GM12873 (cell line): ENCODE data around the gene PLXNA2.

ENCODE experiments used
- TF ChIP-seq, protein P1 (sequence below): IDR thresholded peaks from 2 replicates; pipeline ENCODE4 v1.5.1; 2012; ENCODE audit warnings: low read depth, mild to moderate bottlenecking, moderate library complexity, low read length, control low read depth; ENCODE audit not compliant: insufficient read depth; ENCODE audit errors: missing control alignments

Gene PLXNA2

DNA sequence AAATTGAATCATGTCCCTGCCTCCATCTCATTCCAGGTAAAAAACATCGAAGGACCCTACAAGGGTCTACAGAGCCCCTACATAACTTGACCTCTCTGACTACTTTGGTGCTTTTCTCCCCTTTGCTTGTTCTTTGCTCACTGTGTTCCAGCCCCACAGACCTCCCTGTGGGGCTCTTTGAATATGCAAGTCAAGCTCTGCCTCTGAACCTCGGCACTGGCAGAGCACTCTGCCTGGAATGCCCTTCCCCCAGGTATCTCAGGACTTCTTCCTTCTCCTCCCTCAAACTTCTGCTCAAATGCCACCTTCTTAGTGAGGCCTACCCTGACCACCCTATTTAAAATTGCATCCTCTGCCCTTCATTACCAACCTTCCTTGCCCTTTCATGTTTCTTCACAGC lies 245.5 kb downstream of the PLXNA2 start:
- TF ChIP-seq, protein P1, sequence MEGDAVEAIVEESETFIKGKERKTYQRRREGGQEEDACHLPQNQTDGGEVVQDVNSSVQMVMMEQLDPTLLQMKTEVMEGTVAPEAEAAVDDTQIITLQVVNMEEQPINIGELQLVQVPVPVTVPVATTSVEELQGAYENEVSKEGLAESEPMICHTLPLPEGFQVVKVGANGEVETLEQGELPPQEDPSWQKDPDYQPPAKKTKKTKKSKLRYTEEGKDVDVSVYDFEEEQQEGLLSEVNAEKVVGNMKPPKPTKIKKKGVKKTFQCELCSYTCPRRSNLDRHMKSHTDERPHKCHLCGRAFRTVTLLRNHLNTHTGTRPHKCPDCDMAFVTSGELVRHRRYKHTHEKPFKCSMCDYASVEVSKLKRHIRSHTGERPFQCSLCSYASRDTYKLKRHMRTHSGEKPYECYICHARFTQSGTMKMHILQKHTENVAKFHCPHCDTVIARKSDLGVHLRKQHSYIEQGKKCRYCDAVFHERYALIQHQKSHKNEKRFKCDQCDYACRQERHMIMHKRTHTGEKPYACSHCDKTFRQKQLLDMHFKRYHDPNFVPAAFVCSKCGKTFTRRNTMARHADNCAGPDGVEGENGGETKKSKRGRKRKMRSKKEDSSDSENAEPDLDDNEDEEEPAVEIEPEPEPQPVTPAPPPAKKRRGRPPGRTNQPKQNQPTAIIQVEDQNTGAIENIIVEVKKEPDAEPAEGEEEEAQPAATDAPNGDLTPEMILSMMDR: no peak

DNA sequence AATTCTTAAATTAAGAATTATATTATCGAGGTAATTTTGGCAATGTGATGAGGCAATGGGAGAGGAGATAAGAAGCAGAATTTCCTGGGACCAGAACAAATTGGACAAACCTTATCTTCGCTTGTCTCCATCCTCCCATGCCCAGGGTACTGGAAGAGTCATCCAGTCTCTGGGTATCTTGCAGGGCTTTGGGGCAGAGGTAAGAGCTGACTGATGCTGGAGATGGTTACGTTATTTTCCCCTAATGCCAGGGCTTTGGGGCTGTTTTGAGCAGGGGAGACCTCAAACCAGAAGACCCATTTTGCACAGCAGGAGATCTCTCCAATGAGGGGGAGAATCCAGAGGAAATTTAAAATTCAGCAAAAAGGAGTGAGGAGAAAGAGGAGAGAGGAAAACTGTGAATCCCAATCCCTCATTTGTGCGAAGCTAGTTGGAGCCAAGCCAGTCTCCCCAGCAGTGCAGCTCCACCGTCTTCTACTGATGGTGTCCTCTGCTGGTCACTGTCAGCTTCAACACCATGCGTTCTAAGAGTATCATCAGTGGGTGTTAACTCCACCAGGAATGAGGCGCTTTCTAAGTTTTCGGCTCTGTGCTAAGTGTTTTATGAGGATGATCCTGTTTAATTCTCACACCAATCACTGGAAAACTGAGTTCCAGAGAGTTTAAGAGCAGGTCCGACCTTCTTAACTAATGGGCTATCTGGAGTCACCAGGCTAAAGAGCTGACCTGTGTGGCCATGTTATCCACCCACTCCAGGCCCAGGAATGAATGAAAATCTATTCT lies 246.5 kb downstream of the PLXNA2 start:
- TF ChIP-seq, protein P1: peak; percentile 95

DNA sequence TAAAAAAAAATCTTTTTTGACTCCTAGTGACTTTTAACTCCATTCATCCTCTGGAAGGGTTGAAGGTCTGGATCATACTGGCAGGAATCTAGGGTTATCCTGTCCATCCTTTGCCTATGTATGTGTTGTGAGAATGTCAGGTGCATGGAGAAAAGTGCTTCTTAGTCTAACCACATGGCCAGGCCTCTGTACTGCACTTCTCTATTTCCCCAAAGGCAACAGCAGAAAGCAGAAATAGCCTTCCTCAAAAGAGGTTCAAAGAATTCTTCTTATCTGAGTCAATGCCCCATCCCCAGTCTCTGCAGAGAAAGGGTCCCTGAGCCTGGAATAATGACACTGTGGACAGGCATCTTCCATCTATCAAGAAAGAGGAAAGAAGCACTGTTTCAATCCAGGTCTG lies 247.5 kb downstream of the PLXNA2 start:
- TF ChIP-seq, protein P1: no peak

DNA sequence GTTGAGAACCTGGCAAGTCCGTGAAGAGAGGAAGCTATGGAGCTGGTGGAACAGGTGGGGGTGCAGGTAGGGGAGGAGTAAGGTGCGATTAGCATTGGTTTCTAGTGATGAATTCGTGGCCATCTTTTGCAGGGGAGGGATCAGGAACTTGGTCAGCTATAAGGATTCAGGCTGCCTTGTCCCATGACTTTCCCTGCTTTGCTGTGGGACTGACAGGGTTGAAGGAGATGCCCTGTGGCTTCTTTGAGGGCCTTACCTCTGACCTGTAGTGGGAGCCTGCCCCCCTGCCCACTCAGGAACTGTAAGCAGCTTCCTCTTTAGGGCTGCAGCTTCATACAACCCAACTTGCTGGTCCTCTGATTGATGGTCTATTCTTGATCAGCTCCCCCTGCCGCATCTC lies 248.6 kb downstream of the PLXNA2 start:
- TF ChIP-seq, protein P1: no peak

DNA sequence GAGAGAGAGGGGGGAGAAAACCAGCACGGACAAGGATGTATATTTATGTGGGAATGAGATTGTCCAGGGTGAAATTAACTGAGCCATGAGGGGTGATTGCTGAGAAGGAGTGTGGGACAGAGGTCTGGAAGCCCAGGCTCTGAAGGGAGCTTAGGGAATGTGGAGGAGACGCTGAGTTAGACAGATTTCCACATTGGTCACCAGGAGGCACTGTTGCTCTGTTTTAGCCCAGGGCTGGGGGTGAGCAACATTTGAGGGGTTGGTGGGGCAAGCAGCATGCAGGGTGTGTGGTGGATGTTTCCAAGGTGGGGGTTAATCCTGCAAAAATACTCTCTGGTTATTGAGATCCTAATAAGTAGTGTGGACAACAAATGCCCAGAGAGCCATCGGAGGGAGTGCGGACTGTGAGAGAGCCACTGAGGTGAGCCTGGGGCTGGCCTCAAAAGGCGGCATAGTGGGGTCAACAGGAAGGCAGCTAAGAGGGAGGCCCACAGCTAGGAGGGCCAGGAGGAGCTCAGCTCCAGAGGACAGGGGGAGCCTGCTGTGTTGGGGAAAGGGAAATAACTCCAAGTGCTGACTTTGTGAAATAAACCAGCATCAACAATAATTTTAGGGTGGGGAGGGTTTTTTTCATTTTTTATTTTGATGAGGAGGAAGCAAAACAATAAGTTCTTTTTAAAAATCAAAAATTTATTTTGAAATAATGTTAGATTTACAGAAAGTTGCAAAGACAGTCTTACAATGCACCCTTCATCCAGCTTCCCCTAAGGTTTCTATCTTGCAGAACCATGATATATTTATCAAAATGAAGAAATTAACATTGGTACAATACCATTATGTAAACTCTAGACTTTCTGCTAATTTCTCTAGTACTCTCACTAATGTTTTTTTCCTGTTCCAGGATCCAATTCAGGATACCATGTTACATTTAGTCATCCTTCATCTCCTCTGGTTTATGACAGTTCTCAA lies 250.4 kb downstream of the PLXNA2 start:
- TF ChIP-seq, protein P1: peak; percentile 65

DNA sequence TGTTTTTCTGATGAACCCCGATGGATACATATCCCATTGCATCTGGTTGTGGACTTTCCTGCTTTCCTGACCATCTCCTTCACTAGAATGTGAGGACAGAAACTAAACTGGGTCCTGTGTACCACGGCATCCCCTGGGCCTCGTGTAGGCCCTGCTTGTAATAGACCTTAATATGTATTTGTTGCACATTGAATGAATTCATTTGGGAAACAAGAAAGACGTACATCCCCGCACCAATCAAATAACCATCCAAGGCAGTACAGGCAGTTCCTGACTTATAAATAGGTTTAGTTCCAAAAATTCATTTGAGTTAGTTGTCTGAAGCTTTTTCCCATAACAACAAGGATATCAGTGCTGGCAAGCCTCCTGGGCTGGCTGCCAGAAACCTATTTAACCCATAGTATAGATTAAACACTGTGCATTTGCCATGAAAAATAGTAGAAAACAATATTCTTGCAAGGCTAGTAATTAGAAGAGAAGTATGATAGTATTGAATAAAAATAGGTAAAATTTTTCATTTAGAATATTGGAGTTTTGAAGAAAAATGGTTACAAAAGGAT lies 251.4 kb downstream of the PLXNA2 start:
- TF ChIP-seq, protein P1: no peak

DNA sequence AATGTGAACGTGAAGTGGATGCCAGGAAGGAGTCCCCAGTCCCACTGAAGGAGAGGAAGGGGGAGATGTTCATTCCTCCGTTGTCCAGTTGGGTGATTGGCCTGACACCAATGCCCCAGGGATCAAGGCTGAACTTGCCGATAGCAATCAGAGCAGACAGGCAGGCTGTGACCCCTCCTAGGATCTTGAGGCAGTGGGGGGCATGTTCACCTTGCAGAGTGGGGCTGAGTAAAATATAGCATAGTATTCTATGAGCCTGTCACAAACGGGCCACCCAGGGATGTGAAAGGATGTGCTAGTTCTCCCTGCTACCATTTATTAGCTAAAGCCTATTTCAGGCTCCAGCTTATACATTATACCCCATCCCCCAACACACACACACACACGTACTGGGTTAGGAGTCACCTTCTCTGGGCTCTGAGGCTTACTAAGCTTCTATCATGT lies 252.6 kb downstream of the PLXNA2 start:
- TF ChIP-seq, protein P1: no peak
